PC-9 (cell line): ENCODE data around the gene COLGALT1.

Source experiments
- CTCF ChIP-seq: fragments of 200-600 bp; sonication (generic); conservative IDR thresholded peaks from 2 replicates; pipeline ENCODE4 v1.6.1; 2017; ENCODE audit warnings: mixed run types, antibody characterized with exemption, mild to moderate bottlenecking, moderate library complexity
- EZH2 ChIP-seq: fragments of 200-600 bp; sonication (generic); IDR thresholded peaks from 2 replicates; pipeline ENCODE4 v1.8.0; 2017; ENCODE audit warnings: antibody characterized with exemption, low read depth

DNA sequence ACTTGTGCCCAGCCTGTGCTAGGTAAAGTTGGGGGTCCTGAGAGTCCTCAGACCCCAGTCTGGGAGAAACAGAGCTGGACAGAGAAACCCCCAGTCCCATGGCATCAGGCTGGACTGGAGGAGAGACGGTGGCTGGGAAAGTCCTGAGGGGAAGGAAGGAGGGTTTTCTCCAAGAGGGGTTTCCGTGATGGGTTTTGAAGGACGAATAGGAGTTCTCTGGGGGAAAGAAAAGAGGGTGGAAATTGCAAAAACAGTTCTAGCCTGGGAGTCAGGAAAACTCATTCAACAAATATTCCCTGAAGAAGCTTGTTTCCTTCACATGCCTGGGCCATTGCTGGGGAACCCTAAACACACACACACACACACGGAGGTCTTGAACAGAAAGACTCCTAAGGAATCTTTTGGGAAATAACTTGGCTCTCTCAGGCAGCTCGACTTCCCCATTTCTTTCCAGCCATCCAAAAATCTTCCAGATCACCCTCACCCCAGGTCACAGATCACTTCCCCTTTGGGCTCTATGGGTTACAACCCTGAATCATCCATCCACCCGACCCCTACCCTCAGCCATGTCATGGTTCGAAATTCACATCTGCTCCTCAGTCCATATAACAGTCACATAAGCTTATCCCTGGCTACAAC is 47.5 kb downstream of the COLGALT1 start:
- TF ChIP-seq CTCF, result no peak
- no peak for TF ChIP-seq EZH2
